PC-9 (cell line): ENCODE data around the gene C16orf95.

Experiments
- EZH2 ChIP-seq: fragments of 200-600 bp; sonication (generic); IDR thresholded peaks from 2 replicates; pipeline ENCODE4 v1.8.0; 2017; ENCODE audit warnings: antibody characterized with exemption, low read depth
- TF ChIP-seq, protein P1 (sequence below): fragments of 200-600 bp; sonication (generic); conservative IDR thresholded peaks from 2 replicates; pipeline ENCODE4 v1.6.1; 2017; ENCODE audit warnings: mixed run types, antibody characterized with exemption, mild to moderate bottlenecking, moderate library complexity

DNA sequence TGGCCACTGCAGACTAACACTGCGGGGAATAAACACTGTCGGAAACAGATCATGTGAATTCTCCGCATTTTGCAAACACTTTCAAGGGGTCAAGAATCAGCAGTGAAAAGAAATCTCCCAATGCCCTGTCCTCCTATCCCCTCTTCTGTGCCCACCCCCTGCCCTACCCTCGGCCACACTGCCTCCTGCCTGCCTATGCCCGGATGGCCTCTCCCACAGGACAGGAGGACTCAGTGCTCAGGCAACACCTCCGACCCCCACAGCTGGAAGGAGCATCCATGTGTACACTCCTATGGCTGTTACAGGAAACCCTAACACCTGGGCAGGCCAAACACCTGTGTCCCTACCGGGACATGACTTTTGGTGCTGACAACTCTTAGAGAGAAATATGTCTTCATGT, 41.9 kb upstream of the C16orf95 start:
- no peak for TF ChIP-seq EZH2
- TF ChIP-seq, protein P1, sequence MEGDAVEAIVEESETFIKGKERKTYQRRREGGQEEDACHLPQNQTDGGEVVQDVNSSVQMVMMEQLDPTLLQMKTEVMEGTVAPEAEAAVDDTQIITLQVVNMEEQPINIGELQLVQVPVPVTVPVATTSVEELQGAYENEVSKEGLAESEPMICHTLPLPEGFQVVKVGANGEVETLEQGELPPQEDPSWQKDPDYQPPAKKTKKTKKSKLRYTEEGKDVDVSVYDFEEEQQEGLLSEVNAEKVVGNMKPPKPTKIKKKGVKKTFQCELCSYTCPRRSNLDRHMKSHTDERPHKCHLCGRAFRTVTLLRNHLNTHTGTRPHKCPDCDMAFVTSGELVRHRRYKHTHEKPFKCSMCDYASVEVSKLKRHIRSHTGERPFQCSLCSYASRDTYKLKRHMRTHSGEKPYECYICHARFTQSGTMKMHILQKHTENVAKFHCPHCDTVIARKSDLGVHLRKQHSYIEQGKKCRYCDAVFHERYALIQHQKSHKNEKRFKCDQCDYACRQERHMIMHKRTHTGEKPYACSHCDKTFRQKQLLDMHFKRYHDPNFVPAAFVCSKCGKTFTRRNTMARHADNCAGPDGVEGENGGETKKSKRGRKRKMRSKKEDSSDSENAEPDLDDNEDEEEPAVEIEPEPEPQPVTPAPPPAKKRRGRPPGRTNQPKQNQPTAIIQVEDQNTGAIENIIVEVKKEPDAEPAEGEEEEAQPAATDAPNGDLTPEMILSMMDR, result no peak
